ENCODE data around the gene FFAR2. TPM values are rescaled to one million over a fixed set of nuclear protein-coding genes. Genes with fewer than 3 reads are reported as not detected.

The FFAR2 gene
- total RNA-seq, 1 experiment from 2014 or later: not detected

DNA sequence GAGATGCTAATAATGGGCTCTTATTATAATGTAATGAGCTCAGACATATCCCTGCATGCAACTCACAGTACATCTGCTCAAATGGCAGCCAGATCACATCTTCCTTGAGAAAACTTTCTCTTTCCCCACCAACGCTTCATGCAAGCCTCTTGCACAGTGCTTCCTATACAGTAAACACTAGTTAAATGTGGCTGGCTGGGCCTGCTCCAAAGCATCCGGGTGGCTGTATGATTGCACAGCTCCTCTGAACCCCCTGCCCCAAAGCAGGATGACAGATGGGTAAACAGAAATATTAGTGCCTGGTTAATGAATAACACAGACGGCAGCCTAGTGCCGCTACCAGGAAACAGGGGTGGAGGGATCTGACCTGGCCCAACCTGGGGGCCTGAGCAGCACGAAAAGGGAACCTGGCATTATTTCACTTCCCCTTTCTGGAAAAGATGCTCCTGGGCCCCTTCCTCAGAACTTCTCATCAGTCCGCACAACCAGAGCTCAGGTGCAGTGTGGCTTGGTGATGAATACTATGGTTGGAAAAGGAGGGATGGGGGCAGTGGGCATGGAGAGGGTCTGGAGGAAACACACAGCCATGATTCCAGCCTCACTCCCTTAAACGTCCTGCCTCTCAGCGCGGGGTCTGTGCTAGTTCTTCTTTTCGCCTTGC lies 10.8 kb downstream of the FFAR2 start:
- Histone ChIP-seq H3K4me1 (ENCODE audit: control insufficient read depth in 1 of 2, insufficient read depth in 2 of 2, low read length in 2 of 2) (no peaks in the 10 kb centered on the region), H3K9ac (ENCODE audit: low read length) (no peak overlapping the region), H3K36me3 (ENCODE audit: control insufficient read depth in 1 of 2, insufficient read depth in 2 of 2, low read length in 2 of 2) (no peaks in the 10 kb centered on the region), H4K20me1 (ENCODE audit: insufficient read depth) (no peaks in the 10 kb centered on the region), H3K27ac (ENCODE audit: low read depth, low read length) (no peak overlapping the region), H3K79me2 (ENCODE audit: insufficient read depth, low read length) (no peaks in the 10 kb centered on the region), H2AFZ (ENCODE audit: low read depth, low read length, poor library complexity, severe bottlenecking) (no peak overlapping the region), H3K9me3 (ENCODE audit: control insufficient read depth in 1 of 2, insufficient read depth in 1 of 2, low read depth in 1 of 2, low read length in 2 of 2) (no peaks in the 10 kb centered on the region), H3K4me3 (replicated peaks in 1 of 2; ENCODE audit: low read depth in 1 of 2, low read length in 2 of 2) (no peak overlapping the region), H3K4me2 (ENCODE audit: low read length) (no peak overlapping the region), H3K27me3 (ENCODE audit: insufficient read depth, low read length) (0 out of 2 replicates have a peak, but pooled peaks cover 5% of the 10 kb centered on the region), H3K9me2 (ENCODE audit: insufficient read depth) (no peaks in the 10 kb centered on the region)
- ChIA-PET CTCF (no interaction called here), RAD21 (ENCODE audit: low non-redundant PET in 1 of 2, low total read pairs in 2 of 2, uncharacterized antibody in 2 of 2, unreplicated experiment in 2 of 2) (no interaction called here), POLR2A (no interaction called here)
- TF ChIP-seq, protein P1, sequence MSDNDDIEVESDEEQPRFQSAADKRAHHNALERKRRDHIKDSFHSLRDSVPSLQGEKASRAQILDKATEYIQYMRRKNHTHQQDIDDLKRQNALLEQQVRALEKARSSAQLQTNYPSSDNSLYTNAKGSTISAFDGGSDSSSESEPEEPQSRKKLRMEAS (IDR thresholded peaks at IDR 0.05): no peak
- TF ChIP-seq CBX3 (IDR thresholded peaks at IDR 0.05; ENCODE audit: low read depth) (no peak), POLR2A (IDR thresholded peaks at IDR 0.05; ENCODE audit: borderline replicate concordance, extremely low read depth, insufficient read depth, insufficient read length) (no peak), CEBPB (IDR thresholded peaks at IDR 0.05; ENCODE audit: low read depth) (no peak), POLR2AphosphoS5 (IDR thresholded peaks at IDR 0.05; ENCODE audit: low read depth, low read length) (no peak), ZFX (IDR thresholded peaks at IDR 0.05) (no peak)
- intact Hi-C loops (cut with micrococcal nuclease): no loop called here
- BruUV-seq (replicated peaks): no TSS peak
- DNase-seq (ENCODE audit: low read depth, low spot score) (no peak), ATAC-seq (no peak)

DNA sequence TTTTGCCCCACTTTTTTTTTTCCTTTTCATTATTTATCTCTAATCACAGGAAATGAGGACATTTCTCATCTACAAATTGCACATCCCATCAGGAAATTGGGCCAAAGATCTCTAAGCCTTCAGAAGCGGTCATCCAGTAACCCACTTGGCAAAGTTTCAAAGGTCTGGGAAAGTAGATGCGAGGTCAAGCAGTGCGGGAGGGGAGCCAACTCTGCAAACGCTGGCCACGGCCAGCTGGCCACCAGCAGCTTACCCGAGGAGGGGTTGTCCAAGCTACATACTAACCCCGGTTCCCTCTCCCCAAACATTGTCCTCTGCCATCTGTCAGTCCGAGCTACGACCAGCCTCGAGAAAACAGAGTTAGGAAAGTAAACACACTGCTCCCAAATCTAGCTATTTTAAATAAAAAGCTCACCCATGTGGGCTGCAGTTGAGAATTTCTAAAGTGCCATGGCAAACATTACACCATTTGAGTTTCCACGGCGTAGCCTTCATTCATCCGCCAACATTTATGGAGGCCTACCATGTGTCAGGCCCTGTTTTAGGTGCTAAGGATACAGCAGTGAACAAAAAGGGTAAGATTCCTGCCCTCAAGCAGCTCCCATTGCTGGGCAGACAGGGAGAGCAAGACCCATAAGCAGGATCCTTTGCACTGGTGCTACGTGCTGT lies 11.5 kb downstream of the FFAR2 start:
- H3K27ac ChIP-seq (ENCODE audit: low read depth, low read length): no peak overlapping the region
- POLR2A ChIA-PET: no interaction called here

More for the DNA sequence above, 11.5 kb downstream of the FFAR2 start:
- no peaks in the 10 kb centered on the region for H3K79me2 ChIP-seq (ENCODE audit: insufficient read depth, low read length)
- H3K9ac ChIP-seq (ENCODE audit: low read length): no peak overlapping the region
- CTCF ChIA-PET: no interaction called here
- H3K4me3 ChIP-seq (replicated peaks in 1 of 2; ENCODE audit: low read depth in 1 of 2, low read length in 2 of 2): no peak overlapping the region
- H3K36me3 ChIP-seq (ENCODE audit: control insufficient read depth in 1 of 2, insufficient read depth in 2 of 2, low read length in 2 of 2): no peaks in the 10 kb centered on the region
- RAD21 ChIA-PET (ENCODE audit: low non-redundant PET in 1 of 2, low total read pairs in 2 of 2, uncharacterized antibody in 2 of 2, unreplicated experiment in 2 of 2): interaction anchor here in 1 of 2 experiments (0.7 kb wide), 1 partner anchor 57 kb away, joined by 3 read pairs; no protein-coding TSS in a partner anchor
- H4K20me1 ChIP-seq (ENCODE audit: insufficient read depth): no peaks in the 10 kb centered on the region
- no peaks in the 10 kb centered on the region for H3K9me2 ChIP-seq (ENCODE audit: insufficient read depth)
- intact Hi-C loops (cut with micrococcal nuclease): no loop called here
- no peaks in the 10 kb centered on the region for H3K9me3 ChIP-seq (ENCODE audit: control insufficient read depth in 1 of 2, insufficient read depth in 1 of 2, low read depth in 1 of 2, low read length in 2 of 2)
- DNase-seq (ENCODE audit: low read depth, low spot score) (no peak), ATAC-seq (no peak)
- no peak overlapping the region for H3K4me2 ChIP-seq (ENCODE audit: low read length)
- 0 out of 2 replicates have a peak, but pooled peaks cover 5% of the 10 kb centered on the region for H3K27me3 ChIP-seq (ENCODE audit: insufficient read depth, low read length)
- no peaks in the 10 kb centered on the region for H3K4me1 ChIP-seq (ENCODE audit: control insufficient read depth in 1 of 2, insufficient read depth in 2 of 2, low read length in 2 of 2)
- no TSS peak for BruUV-seq (replicated peaks)
- no peak for TF ChIP-seq POLR2AphosphoS5 (IDR thresholded peaks at IDR 0.05; ENCODE audit: low read depth, low read length)
- no peak for TF ChIP-seq ZFX (IDR thresholded peaks at IDR 0.05)
- no peak for TF ChIP-seq SRF (IDR thresholded peaks at IDR 0.05; ENCODE audit: low read depth)
- H2AFZ ChIP-seq (ENCODE audit: low read depth, low read length, poor library complexity, severe bottlenecking): no peak overlapping the region
